ENCODE measurements around the gene SP6. TPM values are rescaled to one million over a fixed set of nuclear protein-coding genes. Genes with fewer than 3 reads are reported as not detected.
A peak's percentile ranks its signal among the peaks of the same experiment; 100 is the strongest.

The SP6 gene
- polyA plus RNA-seq, 1 experiment: 0.05 TPM

DNA sequence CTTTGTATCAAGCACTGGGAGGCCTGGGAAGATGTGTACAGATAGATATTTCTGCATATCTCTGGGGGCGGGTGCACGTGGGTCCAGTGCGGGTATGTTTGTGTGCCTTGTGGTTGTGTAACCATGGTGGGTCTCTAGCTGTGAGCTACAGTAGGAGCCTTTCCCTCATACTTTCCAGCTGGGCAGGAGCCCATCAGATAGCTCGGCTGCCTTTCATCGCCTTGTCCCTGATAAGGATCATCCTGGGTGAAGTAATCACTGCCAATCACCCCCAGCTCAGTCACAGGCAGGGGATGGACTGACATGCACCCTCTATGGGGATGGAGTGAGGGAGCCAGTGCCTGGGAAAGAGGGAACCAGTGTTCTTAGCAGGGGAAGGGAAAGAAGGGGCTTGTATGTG lies 6.7 kb downstream of the SP6 start:
- no peaks in the 10 kb centered on the region for H3K36me3 ChIP-seq (ENCODE audit: control insufficient read depth, insufficient read depth, low read length)
- POLR2A ChIA-PET: no interaction called here
- TF ChIP-seq, protein P1, sequence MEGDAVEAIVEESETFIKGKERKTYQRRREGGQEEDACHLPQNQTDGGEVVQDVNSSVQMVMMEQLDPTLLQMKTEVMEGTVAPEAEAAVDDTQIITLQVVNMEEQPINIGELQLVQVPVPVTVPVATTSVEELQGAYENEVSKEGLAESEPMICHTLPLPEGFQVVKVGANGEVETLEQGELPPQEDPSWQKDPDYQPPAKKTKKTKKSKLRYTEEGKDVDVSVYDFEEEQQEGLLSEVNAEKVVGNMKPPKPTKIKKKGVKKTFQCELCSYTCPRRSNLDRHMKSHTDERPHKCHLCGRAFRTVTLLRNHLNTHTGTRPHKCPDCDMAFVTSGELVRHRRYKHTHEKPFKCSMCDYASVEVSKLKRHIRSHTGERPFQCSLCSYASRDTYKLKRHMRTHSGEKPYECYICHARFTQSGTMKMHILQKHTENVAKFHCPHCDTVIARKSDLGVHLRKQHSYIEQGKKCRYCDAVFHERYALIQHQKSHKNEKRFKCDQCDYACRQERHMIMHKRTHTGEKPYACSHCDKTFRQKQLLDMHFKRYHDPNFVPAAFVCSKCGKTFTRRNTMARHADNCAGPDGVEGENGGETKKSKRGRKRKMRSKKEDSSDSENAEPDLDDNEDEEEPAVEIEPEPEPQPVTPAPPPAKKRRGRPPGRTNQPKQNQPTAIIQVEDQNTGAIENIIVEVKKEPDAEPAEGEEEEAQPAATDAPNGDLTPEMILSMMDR (IDR thresholded peaks at IDR 0.05; ENCODE audit: insufficient read depth, low read depth, low read length): no peak
- DNase-seq (ENCODE audit: low read depth): no peak
- H3K4me3 ChIP-seq (ENCODE audit: low read depth, low read length): no peak overlapping the region
- CTCF ChIA-PET: interaction anchor here (0.6 to 20.0 kb wide), 12 partner anchors 13 to 174 kb away, joined by 3 to 875 read pairs (median 4); partner anchors contain the start of genes CDK5RAP3, LRRC46, MRPL10 and SP2
- peaks cover 13% of the 10 kb centered on the region for H3K27me3 ChIP-seq (ENCODE audit: control insufficient read depth, insufficient read depth, low read length)

DNA sequence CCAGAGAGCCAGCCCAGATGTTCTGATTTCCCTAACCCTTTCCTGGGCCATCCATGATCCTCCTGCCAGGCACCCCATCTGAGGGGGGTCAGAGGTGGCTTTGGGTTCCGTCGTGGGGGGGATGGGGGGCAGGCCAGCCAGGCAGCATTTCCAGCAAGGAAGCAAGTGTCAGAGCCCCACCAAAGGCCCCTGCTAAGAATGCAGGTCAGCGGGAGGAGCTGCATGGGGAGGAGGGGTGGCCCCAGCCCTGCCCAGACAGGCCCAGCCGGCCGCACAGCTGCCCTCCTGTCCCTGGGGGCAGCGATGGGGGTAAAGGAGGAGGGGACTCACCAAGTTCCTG lies 7.6 kb downstream of the SP6 start:
- Histone ChIP-seq H3K4me3 (ENCODE audit: low read depth, low read length) (no peak overlapping the region), H3K27me3 (ENCODE audit: control insufficient read depth, insufficient read depth, low read length) (peaks cover 13% of the 10 kb centered on the region), H3K36me3 (ENCODE audit: control insufficient read depth, insufficient read depth, low read length) (no peaks in the 10 kb centered on the region)
- TF ChIP-seq, protein P1 (IDR thresholded peaks at IDR 0.05; ENCODE audit: insufficient read depth, low read depth, low read length): no peak
- DNase-seq (ENCODE audit: low read depth): no peak
- POLR2A ChIA-PET: no interaction called here
- CTCF ChIA-PET: interaction anchor here (0.5 to 20.0 kb wide), 20 partner anchors 14 to 772 kb away, joined by 3 to 875 read pairs (median 4); partner anchors contain the start of genes CDK5RAP3, SP2 and SP6

DNA sequence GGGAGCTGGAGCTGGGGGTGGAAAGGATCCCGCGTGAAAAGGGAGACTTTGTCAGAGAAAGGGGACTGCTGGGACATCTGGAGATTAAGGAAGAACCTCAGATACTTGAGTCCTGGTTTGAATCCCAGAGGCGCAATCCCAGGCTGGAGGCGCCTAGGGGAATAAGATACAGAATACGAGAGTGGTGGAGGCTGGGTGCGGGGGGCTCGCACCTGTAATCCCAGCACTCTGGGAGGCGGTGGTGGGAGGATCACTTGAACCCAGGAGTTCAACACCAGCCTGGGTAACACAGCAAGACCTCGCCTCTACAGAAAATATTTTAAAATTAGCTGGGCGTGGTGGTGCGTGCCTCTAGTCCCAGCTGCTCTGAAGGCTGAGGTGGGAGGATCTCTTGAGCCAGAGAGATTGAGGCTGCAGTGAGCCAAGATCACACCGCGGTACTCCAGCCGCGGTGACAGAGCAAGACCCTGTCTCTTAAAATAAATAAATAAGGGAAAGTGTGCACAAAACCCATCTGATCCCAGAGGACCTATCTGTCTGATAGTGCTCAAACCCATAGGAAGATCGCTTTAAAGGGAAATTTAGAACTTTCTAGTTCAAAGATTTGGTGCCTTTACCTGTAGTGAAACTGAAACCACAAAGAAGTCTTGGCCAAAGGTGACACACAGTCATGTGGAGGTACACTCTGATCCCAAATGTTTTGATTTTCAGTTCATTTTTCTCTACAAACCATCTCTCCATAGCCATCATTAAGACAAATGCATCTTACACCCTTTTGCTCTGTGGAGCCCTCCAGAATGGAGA lies 9.3 kb downstream of the SP6 start:
- ChIA-PET CTCF (interaction anchor here (0.5 to 20.0 kb wide), 32 partner anchors 8 to 256 kb away, joined by 3 to 875 read pairs (median 6); partner anchors contain the start of genes CDK5RAP3, LRRC46, MRPL10 and PNPO), POLR2A (no interaction called here)
- H3K36me3 ChIP-seq (ENCODE audit: control insufficient read depth, insufficient read depth, low read length): peaks cover 2% of the 10 kb centered on the region
- no peak overlapping the region for H3K4me3 ChIP-seq (ENCODE audit: low read depth, low read length)
- TF ChIP-seq, protein P1 (IDR thresholded peaks at IDR 0.05; ENCODE audit: insufficient read depth, low read depth, low read length): no peak
- no peak for DNase-seq (ENCODE audit: low read depth)
- H3K27me3 ChIP-seq (ENCODE audit: control insufficient read depth, insufficient read depth, low read length): peaks cover 7% of the 10 kb centered on the region

DNA sequence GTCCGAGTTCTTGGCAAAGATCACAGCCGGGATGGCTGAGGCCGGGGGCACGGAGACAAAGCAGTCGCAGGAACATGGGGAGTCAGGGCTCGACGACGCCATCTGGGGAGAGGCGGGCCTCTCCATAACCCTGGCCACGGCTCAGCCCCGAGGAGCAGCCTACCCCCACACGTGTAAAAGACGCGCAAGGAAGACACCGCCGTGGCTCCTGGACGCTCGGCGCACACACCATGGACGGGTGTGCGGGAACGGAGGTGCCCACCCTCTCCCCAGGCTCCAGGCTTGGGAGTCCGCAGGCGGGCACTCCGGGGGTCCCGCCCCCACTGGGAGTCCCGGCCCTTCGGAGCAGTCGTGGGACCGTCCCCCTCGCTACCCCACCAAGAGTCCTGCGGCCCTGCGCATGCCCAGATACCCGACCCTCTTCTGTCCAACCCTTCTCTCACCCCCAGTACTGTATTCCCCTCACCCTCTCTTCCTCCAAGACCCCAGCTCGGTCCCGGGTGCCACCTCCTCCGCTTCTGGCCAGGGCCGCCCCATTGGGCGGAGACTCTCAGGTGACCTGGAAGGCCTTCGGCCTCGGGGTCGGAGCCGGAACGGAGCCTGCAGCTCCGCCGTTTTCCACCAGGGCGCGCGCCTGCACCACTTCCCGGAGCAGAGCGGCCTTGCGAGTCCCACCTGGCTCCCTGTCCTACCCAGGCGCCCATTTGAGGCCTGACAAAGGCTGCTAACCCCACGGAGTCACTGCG lies 10.0 kb downstream of the SP6 start, which contains the start of gene SCRN2:
SCRN2 (minus strand) TSS at position 532 of the 746 bp plus-strand sequence; CDS start at position 102, 430 bp downstream.
- POLR2A ChIA-PET: no interaction called here
- TF ChIP-seq, protein P1 (IDR thresholded peaks at IDR 0.05; ENCODE audit: insufficient read depth, low read depth, low read length): peak; percentile 98
- H3K4me3 ChIP-seq (ENCODE audit: low read depth, low read length): peak within 1 kb of the TSS; percentile 63
- CTCF ChIA-PET: interaction anchor here (0.5 to 20.0 kb wide), 31 partner anchors 8 to 257 kb away, joined by 3 to 875 read pairs (median 5); partner anchors contain the start of genes CDK5RAP3, LRRC46, MRPL10 and PNPO
- peaks cover 2% of the 10 kb centered on the region for H3K27me3 ChIP-seq (ENCODE audit: control insufficient read depth, insufficient read depth, low read length)
- DNase-seq (ENCODE audit: low read depth): no peak
- H3K36me3 ChIP-seq (ENCODE audit: control insufficient read depth, insufficient read depth, low read length): peaks cover 2% of the 10 kb centered on the region
